Motor neuron (in vitro differentiated cells): ENCODE data around the gene SREBF2. TPM values are rescaled to one million over a fixed set of nuclear protein-coding genes. Genes with fewer than 3 reads are reported as not detected.
"Not testable (repeated sequence)": the region's sequence is repeated elsewhere in the genome, so short reads cannot be mapped to it uniquely, and the experiment has no call there.

Source experiments
- ATAC-seq, 8 experiments: fragments of 200-7000 bp; cut with Tn5 transposase; replicated peaks in 6 of 8; 2 replicates each; pipeline ENCODE4 v1.8.0; 2021; ENCODE audit warnings: mild to moderate bottlenecking in 8 of 8, moderate library complexity in 8 of 8
- H3K27ac ChIP-seq, 2 donors: fragments of 250-450 bp; sonication (Bioruptor Pico); 2 replicates each; pipeline ENCODE4 v1.9.0; 2021; ENCODE audit warnings: antibody characterized with exemption in 2 of 2, mild to moderate bottlenecking in 2 of 2, moderate library complexity in 1 of 2
- H3K4me1 ChIP-seq, 2 donors: fragments of 250-450 bp; sonication (Bioruptor Pico); replicated peaks in 1 of 2; 2 replicates each; pipeline ENCODE4 v1.6.1; 2021; ENCODE audit warnings: antibody characterized with exemption in 2 of 2, mild to moderate bottlenecking in 2 of 2, moderate library complexity in 1 of 2
- H3K4me3 ChIP-seq, 5 donors: fragments of 250-450 bp; sonication (Bioruptor Pico); 2 replicates each; pipeline ENCODE4 v1.9.0; 2021; ENCODE audit warnings: antibody characterized with exemption in 5 of 5, mild to moderate bottlenecking in 5 of 5, moderate library complexity in 4 of 5
- WGBS, 10 experiments: fragments of 450-650 bp; shearing (Covaris generic); methylation state at CpG; one replicate each; pipeline ENCODE4 v1.0.0; 2022; 5-methylcytosine and 5-hydroxymethylcytosine counted together
- in situ Hi-C, 9 experiments: fragments of 400-800 bp; cut with MboI; loops; one replicate each; pipeline ENCODE4 v1.15.0; 2021; ENCODE audit warnings: low sequenced_read_pairs in 9 of 9, low pct_unique_long_range_greater_than_20kb in 2 of 9; ENCODE audit not compliant: unreplicated experiment in 9 of 9
- total RNA-seq, 8 experiments: library from RNA; unstranded; fragments of 300-600 nt; gene quantifications; 2 replicates each; pipeline versions ENCODE4 v1.2.3 to v1.2.4, GENCODE V29; 2022

SREBF2 gene
- total RNA-seq, 8 experiments from 2014 or later, result 40.9 to 173 (median 120) TPM

DNA sequence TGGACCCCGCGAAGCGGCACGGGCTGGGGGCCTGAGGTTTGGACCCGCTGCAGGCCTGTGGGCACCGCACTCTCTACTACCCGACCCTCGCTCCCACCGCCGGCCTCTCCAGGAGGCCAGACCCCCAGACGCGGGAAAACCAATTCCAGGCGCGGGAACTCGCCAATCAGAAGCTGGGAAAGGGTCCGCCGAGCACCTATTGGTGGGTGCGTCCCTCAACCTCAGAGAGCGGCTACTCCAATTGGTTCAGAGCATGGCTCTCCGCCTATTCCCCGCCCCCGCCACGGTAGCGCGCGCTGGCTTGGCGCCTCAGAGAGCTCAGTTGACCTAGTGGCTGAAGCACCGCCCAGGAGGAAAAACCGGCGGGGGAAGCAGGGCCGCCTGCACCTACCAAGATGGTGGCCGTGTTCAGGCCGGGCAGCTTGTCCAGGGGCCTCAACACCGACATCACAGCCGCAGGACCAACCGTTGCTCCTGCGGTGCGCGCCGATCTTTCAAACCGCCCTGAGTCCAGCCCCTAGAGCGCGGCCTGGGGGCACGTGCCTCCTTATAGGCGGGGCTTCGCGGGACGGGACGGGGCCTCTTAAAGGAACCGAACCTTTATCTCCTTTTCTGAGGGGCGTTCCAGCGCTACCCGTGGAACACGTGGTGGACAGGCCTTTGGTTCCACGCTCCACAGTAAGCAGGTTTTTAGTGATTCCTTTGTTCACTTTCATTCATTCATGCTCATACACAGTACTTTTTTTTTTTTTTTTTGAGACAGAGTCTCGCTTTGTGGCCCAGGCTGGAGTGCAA, 113.9 kb downstream of the SREBF2 start, which contains the start of gene CENPM:
Gene CENPM (minus strand): TSS at position 524 of the 795 bp plus-strand sequence. CDS start 76 bp downstream, at position 448.
- in situ Hi-C loops, result loop anchor here in 8 of 9 experiments (10.0 to 25.0 kb wide), 4 partner anchors 135 to 260 kb away; partner anchors contain the start of genes MEI1 (in 7 of the 8), CCDC134 (in 1 of the 8) and SNU13 (in 1 of the 8)
- peaks cover 20 to 22% of the 10 kb centered on the region in 2 donors for H3K4me1 ChIP-seq
- peak within 1 kb of the TSS; percentile 27 to 42 for H3K27ac ChIP-seq
- peak within 1 kb of the TSS; percentile 54 to 88 (median 77) for H3K4me3 ChIP-seq
- 0 to 50% (median 1%) methylated on average over 1 to 16 of the region's 56 CpGs; no CpG with 5 or more reads in 3 of the 10 experiments for WGBS, 10 experiments
- peak; percentile 89 to 98 (median 93) for ATAC-seq

DNA sequence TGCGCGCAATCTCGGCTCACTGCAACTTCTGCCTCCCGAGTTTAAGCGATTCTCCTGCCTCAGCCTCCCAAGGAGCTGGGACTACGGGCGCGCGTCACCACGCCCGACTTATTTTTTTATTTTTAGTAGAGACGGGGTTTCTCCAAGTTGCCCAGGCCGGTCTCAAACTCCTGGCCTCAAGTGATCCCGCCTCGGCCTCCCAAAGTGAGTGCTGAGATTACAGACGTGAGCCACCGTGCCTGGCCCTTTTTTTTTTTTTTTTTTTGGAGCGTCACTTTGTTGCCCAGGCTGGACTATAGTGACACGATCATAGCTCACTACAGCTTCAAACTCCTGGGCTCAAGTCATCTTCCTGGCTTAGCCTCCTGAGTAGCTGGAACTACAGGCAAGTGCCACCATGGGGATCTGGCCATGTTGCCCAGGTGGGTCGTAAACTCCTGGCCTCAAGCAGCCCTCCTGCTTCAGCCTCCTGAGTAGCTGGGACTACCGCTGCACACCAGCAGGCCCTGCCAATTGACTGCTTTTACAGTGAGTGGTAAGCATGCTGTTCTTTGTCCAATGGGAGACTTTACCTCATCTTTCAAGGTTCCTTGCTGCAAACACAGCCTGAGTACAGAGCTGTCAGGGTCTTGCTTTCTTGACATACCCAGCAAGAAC, 114.6 kb downstream of the SREBF2 start:
- in situ Hi-C loops, result loop anchor here in 8 of 9 experiments (10.0 to 25.0 kb wide), 4 partner anchors 135 to 260 kb away; partner anchors contain the start of genes MEI1 (in 7 of the 8), CCDC134 (in 1 of the 8) and SNU13 (in 1 of the 8)
- WGBS, 10 experiments, result 52 to 100% (median 88%) methylated on average over 1 to 11 of the region's 21 CpGs
- H3K4me1 ChIP-seq, result peaks cover 25 to 30% of the 10 kb centered on the region in 2 donors

DNA sequence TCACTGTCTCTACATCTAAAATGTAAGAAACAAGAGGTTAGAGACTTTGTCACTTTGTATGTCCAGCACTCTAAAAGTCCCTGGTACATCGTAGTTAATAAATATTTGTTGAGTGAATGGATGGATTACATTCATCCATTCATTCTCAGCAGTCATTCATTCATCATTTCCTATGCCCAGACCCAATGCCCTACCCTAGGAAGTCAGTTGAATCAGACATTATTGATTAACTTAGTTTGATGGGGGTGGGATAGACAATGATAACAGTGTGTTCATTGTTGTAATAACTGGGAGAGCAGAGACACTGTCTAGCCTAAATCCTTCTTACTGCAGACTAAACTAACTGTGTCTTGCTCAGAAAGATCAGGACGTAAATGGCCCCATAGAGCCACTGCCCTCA, 115.2 kb downstream of the SREBF2 start:
- in situ Hi-C loops, result loop anchor here in 8 of 9 experiments (10.0 to 25.0 kb wide), 4 partner anchors 136 to 261 kb away; partner anchors contain the start of genes MEI1 (in 7 of the 8), CCDC134 (in 1 of the 8) and SNU13 (in 1 of the 8)
- ATAC-seq, result no peak
- H3K4me3 ChIP-seq, result no peak overlapping the region
- no peak overlapping the region for H3K27ac ChIP-seq
- H3K4me1 ChIP-seq, result peaks cover 29 to 34% of the 10 kb centered on the region in 2 donors
- 80 to 100% (median 100%) methylated on average over 1 to 2 of the region's 2 CpGs; no CpG with 5 or more reads in 1 of the 10 experiments for WGBS, 10 experiments

More for the DNA sequence above, 114.6 kb downstream of the SREBF2 start:
- ATAC-seq, result no peak
- Histone ChIP-seq H3K4me3 (peak overlapping the region; percentile 54 to 88 (median 77)), H3K27ac (peak overlapping the region; percentile 27 to 42)

DNA sequence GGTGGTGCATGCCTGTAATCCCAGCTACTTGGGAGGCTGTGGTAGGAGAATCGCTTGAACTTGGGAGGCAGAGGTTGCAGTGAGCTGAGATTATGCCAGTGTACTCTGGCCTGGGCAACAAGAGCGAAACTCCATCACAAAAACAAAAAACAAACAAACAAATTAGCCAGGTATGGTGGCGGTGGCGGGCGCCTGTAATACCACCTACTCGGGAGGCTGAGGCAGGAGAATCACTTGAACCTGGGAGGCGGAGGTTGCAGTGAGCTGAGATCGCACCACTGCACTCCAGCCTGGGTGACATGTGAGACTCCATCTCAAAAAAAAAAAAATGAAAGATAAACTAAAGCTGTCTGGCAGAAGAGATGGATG, 116.0 kb downstream of the SREBF2 start:
- 67 to 100% (median 92%) methylated on average over 3 to 8 of the region's 8 CpGs; no CpG with 5 or more reads in 4 of the 10 experiments for WGBS, 10 experiments
- peaks cover 29 to 34% of the 10 kb centered on the region in 2 donors for H3K4me1 ChIP-seq
- H3K27ac ChIP-seq, ATAC-seq, H3K4me3 ChIP-seq: not testable (repeated sequence)
- in situ Hi-C loops, result loop anchor here in 8 of 9 experiments (10.0 to 25.0 kb wide), 4 partner anchors 137 to 262 kb away; partner anchors contain the start of genes MEI1 (in 7 of the 8), CCDC134 (in 1 of the 8) and SNU13 (in 1 of the 8)

DNA sequence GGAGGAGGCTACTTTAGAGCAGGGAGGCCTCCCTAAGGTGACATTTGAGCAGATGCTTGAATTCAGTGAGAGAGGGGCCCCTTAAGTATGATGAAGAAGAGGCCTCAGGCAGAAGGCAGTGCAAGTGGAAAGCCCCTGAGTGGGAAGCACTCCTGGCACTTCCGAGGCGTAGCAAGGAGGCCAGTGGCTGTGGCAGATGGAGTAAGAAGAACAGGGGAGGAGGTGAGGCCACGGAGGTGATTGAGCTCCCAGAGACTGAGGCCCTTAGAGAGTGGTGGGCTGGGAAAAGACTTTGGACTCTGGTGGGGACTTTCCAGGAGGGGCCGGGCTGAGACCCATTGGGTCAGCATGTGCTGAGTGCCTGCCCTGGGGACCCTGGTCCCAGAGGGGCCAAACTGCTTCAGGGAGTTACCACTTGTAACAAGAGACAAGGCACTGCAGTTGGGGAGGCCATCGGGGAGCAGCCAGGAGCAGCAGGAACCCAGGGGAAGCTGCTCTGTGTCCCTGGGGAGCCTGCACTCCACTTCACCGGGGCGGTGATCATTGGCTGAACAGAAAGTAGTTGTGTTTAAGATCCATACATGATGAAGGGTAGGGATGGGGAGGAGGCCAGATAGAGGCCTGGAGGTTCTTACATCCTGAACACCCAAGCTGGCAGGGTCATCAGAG, 116.5 kb downstream of the SREBF2 start:
- Histone ChIP-seq H3K4me1 (peaks cover 29 to 34% of the 10 kb centered on the region in 2 donors), H3K4me3 (no peak overlapping the region), H3K27ac (no peak overlapping the region)
- 83 to 100% (median 90%) methylated on average over 1 to 2 of the region's 7 CpGs; no CpG with 5 or more reads in 5 of the 10 experiments for WGBS, 10 experiments
- no peak for ATAC-seq
- in situ Hi-C loops, result loop anchor here in 8 of 9 experiments (10.0 to 25.0 kb wide), 4 partner anchors 137 to 262 kb away; partner anchors contain the start of genes MEI1 (in 7 of the 8), CCDC134 (in 1 of the 8) and SNU13 (in 1 of the 8)

DNA sequence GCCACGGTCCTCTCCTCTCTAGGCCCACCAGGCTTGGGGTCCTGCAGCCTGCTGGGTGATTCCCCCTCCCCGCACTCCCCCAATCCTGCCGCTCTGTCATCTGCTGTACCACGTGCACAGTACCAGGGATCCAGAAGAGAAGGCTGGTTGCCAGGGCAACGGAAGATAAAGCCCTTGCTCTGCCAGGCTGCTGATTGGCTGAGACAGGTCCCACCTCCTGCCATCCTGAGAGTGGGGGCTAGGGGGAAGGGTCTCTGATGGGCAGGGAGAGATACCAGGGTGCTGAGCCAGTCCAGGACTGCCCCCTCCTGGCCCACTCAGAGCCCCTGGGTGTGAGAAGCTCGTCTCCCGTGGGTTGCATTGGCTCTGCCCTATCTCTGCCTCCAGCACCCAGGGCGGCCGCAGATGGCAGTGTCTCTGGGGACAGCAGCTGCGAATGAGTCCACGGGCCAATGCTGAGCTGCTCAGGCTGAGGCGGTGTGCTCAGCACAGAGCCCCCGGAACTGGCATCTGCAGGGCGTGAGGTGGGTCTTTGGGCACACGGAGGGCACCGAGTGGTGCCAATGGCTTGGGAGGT, 119.1 kb downstream of the SREBF2 start, which contains the start of gene SMIM45:
Gene SMIM45 (plus strand): TSS at position 253 of the 577 bp plus-strand sequence.
- Histone ChIP-seq H3K4me1 (peaks cover 24 to 29% of the 10 kb centered on the region in 2 donors), H3K27ac (peak within 1 kb of the TSS; percentile 24 to 33), H3K4me3 (peak within 1 kb of the TSS in 3 of 5 donors; percentile 1 to 3 (median 2))
- in situ Hi-C loops, result loop anchor here in 1 of 9 experiments (25.0 kb wide), 1 partner anchor 510 kb away; no protein-coding TSS in a partner anchor
- WGBS, 10 experiments, result 20 to 100% (median 76%) methylated on average over 1 to 3 of the region's 16 CpGs; no CpG with 5 or more reads in 4 of the 10 experiments
- ATAC-seq, result peak in 5 of 8 experiments; percentile 82 to 88 (median 84)

DNA sequence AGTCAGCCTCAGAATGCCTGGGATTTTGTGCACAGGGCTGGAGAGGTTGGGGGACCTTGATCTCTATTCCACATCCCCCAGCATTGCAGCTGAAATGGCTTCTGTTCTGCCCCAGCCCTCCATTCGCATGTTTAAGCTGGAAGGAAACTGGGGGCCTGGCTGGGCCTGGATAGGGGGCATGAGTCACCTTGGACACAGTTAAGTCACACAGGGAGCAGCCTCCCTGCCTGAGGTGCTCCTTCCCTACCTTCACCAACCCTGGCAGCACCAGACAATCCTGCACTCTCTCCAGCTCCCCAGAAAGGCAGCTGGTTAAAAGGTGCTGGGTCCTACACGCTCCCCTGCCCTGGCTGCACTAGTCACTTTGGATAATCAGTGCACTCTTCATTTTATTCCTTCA, 119.8 kb downstream of the SREBF2 start:
- no peak overlapping the region for H3K4me3 ChIP-seq
- H3K4me1 ChIP-seq, result peaks cover 22 to 24% of the 10 kb centered on the region in 2 donors
- ATAC-seq, result no peak
- in situ Hi-C loops, result loop anchor here in 1 of 9 experiments (25.0 kb wide), 1 partner anchor 510 kb away; no protein-coding TSS in a partner anchor
- WGBS, 10 experiments, result 67 to 100% (median 80%) methylated on average over 1 to 2 of the region's 2 CpGs; no CpG with 5 or more reads in 7 of the 10 experiments
- H3K27ac ChIP-seq, result no peak overlapping the region

Other genes starting within 250 kb of the SREBF2 start
- 10 to 100 TPM; 18.5 to 43.0 (median 26.4) TPM for gene PMM1, start 243.3 kb upstream of the SREBF2 start, total RNA-seq
- 10 to 100 TPM; 25.7 to 60.9 (median 34.1) TPM for gene DESI1, start 212.1 kb upstream of the SREBF2 start, total RNA-seq
- gene XRCC6, start 211.8 kb upstream of the SREBF2 start, total RNA-seq, result 100 to 1,000 TPM; 205 to 384 (median 275) TPM
- 100 to 1,000 TPM; 119 to 227 (median 162) TPM for gene SNU13, start 144.2 kb upstream of the SREBF2 start, total RNA-seq
- gene MEI1, start 133.6 kb upstream of the SREBF2 start, total RNA-seq, result 1 to 10 TPM in 5 of 8 experiments, under 1 TPM in 2, not detected in 1; 0.11 to 3.5 (median 2.1) TPM
- gene CCDC134, start 32.4 kb upstream of the SREBF2 start, total RNA-seq, result 10 to 100 TPM in 4 of 8 experiments, 1 to 10 TPM in 4; 7.0 to 19.0 (median 10.2) TPM
- gene SHISA8, start 82.0 kb downstream of the SREBF2 start, total RNA-seq, result under 1 TPM in 3 of 8 experiments, not detected in 5; 0.11 to 0.27 (median 0.13) TPM
- gene TNFRSF13C, start 93.7 kb downstream of the SREBF2 start, total RNA-seq, result 1 to 10 TPM in 1 of 8 experiments, under 1 TPM in 6, not detected in 1; 0.22 to 1.1 (median 0.63) TPM
- 10 to 100 TPM in 3 of 8 experiments, 1 to 10 TPM in 5; 1.4 to 28.1 (median 4.4) TPM for gene CENPM, start 114.0 kb downstream of the SREBF2 start, total RNA-seq
- gene SEPTIN3, start 136.3 kb downstream of the SREBF2 start, total RNA-seq, result 100 to 1,000 TPM in 4 of 8 experiments, 10 to 100 TPM in 1, 1 to 10 TPM in 2, under 1 TPM in 1; 0.92 to 119 (median 93.3) TPM
- gene WBP2NL, start 165.7 kb downstream of the SREBF2 start, total RNA-seq, result 1 to 10 TPM in 1 of 8 experiments, under 1 TPM in 6, not detected in 1; 0.05 to 1.0 (median 0.42) TPM
- gene NAGA, start 237.7 kb downstream of the SREBF2 start, total RNA-seq, result 10 to 100 TPM in 5 of 8 experiments, 1 to 10 TPM in 3; 6.6 to 23.5 (median 11.4) TPM
- gene PHETA2, start 241.1 kb downstream of the SREBF2 start, total RNA-seq, result 10 to 100 TPM in 3 of 8 experiments, 1 to 10 TPM in 1, under 1 TPM in 4; 0.36 to 18.5 (median 1.1) TPM
- gene SMDT1, start 246.6 kb downstream of the SREBF2 start, total RNA-seq, result 10 to 100 TPM in 7 of 8 experiments, 1 to 10 TPM in 1; 6.9 to 28.5 (median 20.8) TPM